Endothelial cell of umbilical vein (primary cell): Measurements from ENCODE around the gene ZNF600. TPM values are rescaled to one million over a fixed set of nuclear protein-coding genes. Genes with fewer than 3 reads are reported as not detected.

Experiments
- BruUV-seq: library from RNA; stranded (reverse); fragments of 400-500 nt; replicated peaks from 2 replicates; lab custom pipeline; 2021; lab: Mats Ljungman, UMichigan
- CTCF ChIA-PET: fragments of 300-600, 350-600 bp; sonication (Branson Sonifier 250); formaldehyde crosslinking; loops from one replicate; lab custom pipeline; 2021; ENCODE audit warnings: antibody characterized with exemption, inconsistent platforms; lab: Charles Lee
- POLR2A ChIA-PET: fragments of 300-600, 350-600 bp; sonication (Branson Sonifier 250); formaldehyde crosslinking; loops from one replicate; lab custom pipeline; 2021; ENCODE audit warnings: antibody characterized with exemption, inconsistent platforms; lab: Charles Lee
- DNase-seq: peaks from one replicate; pipeline ENCODE4 v3.0.0-alpha.2; 2011; ENCODE audit warnings: low read depth, low spot score
- FAIRE-seq: peaks from 2 replicates; lab custom pipeline; 2011; peaks lifted over from hg19 to GRCh38; lab: Jason Lieb, UNC
- H2AFZ ChIP-seq: 2 replicates; pipeline ENCODE4 v1.6.0; 2012; ENCODE audit warnings: low read depth, low read length, control low read depth, inconsistent platforms
- H3K27ac ChIP-seq: 2 replicates; pipeline ENCODE4 v1.5.1; 2011; ENCODE audit warnings: low read depth, mild to moderate bottlenecking, control low read depth, low read length, moderate library complexity; ENCODE audit not compliant: insufficient read depth
- H3K27me3 ChIP-seq, 2 experiments: 2 replicates each; pipeline versions ENCODE4 v1.6.0 to v1.6.1; 2011; ENCODE audit warnings: low read length in 2 of 2, mixed read lengths in 1 of 2; ENCODE audit not compliant: control insufficient read depth in 2 of 2, insufficient read depth in 2 of 2
- H3K36me3 ChIP-seq, 2 experiments: 2 replicates in 1 of 2; 3 replicates in 1 of 2; pipeline ENCODE4 v1.5.1; 2011; ENCODE audit warnings: low read length in 2 of 2, mild to moderate bottlenecking in 1 of 2, moderate library complexity in 1 of 2; ENCODE audit not compliant: control insufficient read depth in 2 of 2, insufficient read depth in 2 of 2; ENCODE audit errors: extremely low read depth in 1 of 2
- H3K4me1 ChIP-seq: 3 replicates; pipeline ENCODE4 v1.5.1; 2011; ENCODE audit warnings: mild to moderate bottlenecking, low read length; ENCODE audit not compliant: control insufficient read depth, insufficient read depth; ENCODE audit errors: extremely low read depth
- H3K4me2 ChIP-seq: 2 replicates; pipeline ENCODE4 v1.6.1; 2011; ENCODE audit warnings: low read length, control low read depth, mixed read lengths; ENCODE audit not compliant: insufficient read depth
- H3K4me3 ChIP-seq, 3 experiments: fragments of 200-600 bp in 1 of 3; sonication (generic), shearing (Covaris generic) in 1 of 3; replicated peaks in 1 of 3; 2 replicates each; pipeline ENCODE4 v1.5.1; 2011 to 2016; ENCODE audit warnings: control low read depth in 3 of 3, low read length in 3 of 3, mild to moderate bottlenecking in 2 of 3, inconsistent platforms in 1 of 3, low read depth in 1 of 3, moderate library complexity in 1 of 3; ENCODE audit not compliant: insufficient read depth in 1 of 3
- H3K79me2 ChIP-seq: 2 replicates; pipeline ENCODE4 v1.6.0; 2012; ENCODE audit warnings: low read length, inconsistent platforms; ENCODE audit not compliant: control insufficient read depth, insufficient read depth
- H3K9ac ChIP-seq: replicated peaks from 2 replicates; pipeline ENCODE3; 2011; ENCODE audit warnings: low read length, control low read depth; ENCODE audit not compliant: insufficient read depth; ENCODE audit errors: extremely low read depth
- H3K9me1 ChIP-seq: replicated peaks from 3 replicates; pipeline ENCODE4 v1.6.0; 2011; ENCODE audit warnings: mild to moderate bottlenecking, low read length; ENCODE audit not compliant: control insufficient read depth, insufficient read depth; ENCODE audit errors: extremely low read depth
- H3K9me3 ChIP-seq: replicated peaks from 2 replicates; pipeline ENCODE4 v1.5.1; 2012; ENCODE audit warnings: low read length, inconsistent platforms; ENCODE audit not compliant: control insufficient read depth, insufficient read depth
- H4K20me1 ChIP-seq: replicated peaks from 2 replicates; pipeline ENCODE3; 2011; ENCODE audit warnings: mild to moderate bottlenecking, low read length; ENCODE audit not compliant: control insufficient read depth, insufficient read depth; ENCODE audit errors: extremely low read depth
- EZH2 ChIP-seq: IDR thresholded peaks from 2 replicates; pipeline ENCODE4 v1.6.1; 2012; ENCODE audit warnings: borderline replicate concordance, low read depth, mild to moderate bottlenecking, moderate library complexity, low read length, inconsistent platforms; ENCODE audit not compliant: severe bottlenecking
- FOS ChIP-seq: IDR thresholded peaks from 2 replicates; pipeline ENCODE4 v1.6.1; 2011; ENCODE audit warnings: mild to moderate bottlenecking, low read length, moderate library complexity, borderline replicate concordance; ENCODE audit not compliant: insufficient read depth
- GATA2 ChIP-seq: IDR thresholded peaks from 2 replicates; pipeline ENCODE4 v1.7.0; 2011; ENCODE audit warnings: low read depth, mild to moderate bottlenecking, moderate library complexity, mixed read lengths, low read length; ENCODE audit not compliant: insufficient read length, insufficient read depth
- JUN ChIP-seq: IDR thresholded peaks from 2 replicates; pipeline ENCODE4 v1.6.1; 2011; ENCODE audit warnings: borderline replicate concordance, low read depth; ENCODE audit not compliant: insufficient read length, insufficient read depth
- MYC ChIP-seq: IDR thresholded peaks from one replicate; pipeline ENCODE4 v1.6.1; 2011; ENCODE audit warnings: mild to moderate bottlenecking, low read depth, low read length
- POLR2A ChIP-seq: IDR thresholded peaks from 2 replicates; pipeline ENCODE4 v1.6.1; 2012; ENCODE audit warnings: low read depth, mild to moderate bottlenecking, control low read depth, low read length
- POLR2AphosphoS5 ChIP-seq: IDR thresholded peaks from 2 replicates; pipeline ENCODE4 v1.6.1; 2012; ENCODE audit warnings: low read depth, mild to moderate bottlenecking, control low read depth, low read length, moderate library complexity; ENCODE audit not compliant: insufficient read depth
- dilution Hi-C: fragments of 300-500 bp; cut with MboI; formaldehyde crosslinking; loops from one replicate; pipeline ENCODE4 v1.15.0; 2019; ENCODE audit warnings: low sequenced_read_pairs; ENCODE audit not compliant: extremely low pct_ligation_motif_present
- intact Hi-C: fragments of 100-400 bp; cut with micrococcal nuclease; formaldehyde crosslinking; loops from one replicate; pipeline ENCODE4 v1.10.0; 2022
- polyA plus RNA-seq, 4 experiments: library from polyadenylated mRNA; depleted of rRNA in 3 of 4; stranded (reverse) in 3 of 4; unstranded in 1 of 4; fragments of >200 nt; gene quantifications; 2 replicates each; pipeline versions ENCODE4 v1.2.1 to v1.2.3, GENCODE V29; 2011 to 2012; ENCODE audit warnings: missing spikeins in 1 of 4
- total RNA-seq: library from RNA; stranded (reverse); gene quantifications from 2 replicates; pipeline ENCODE4 v1.2.3, GENCODE V29; 2021
- TF ChIP-seq, protein P1 (sequence below): IDR thresholded peaks from 2 replicates; pipeline ENCODE4 v1.6.1; 2011; ENCODE audit not compliant: insufficient read depth, insufficient read length
- TF ChIP-seq, protein P2 (sequence below), 2 donors: IDR thresholded peaks; 1 replicate in 1 of 2; 2 replicates in 1 of 2; pipeline ENCODE4 v1.5.1; 2011; ENCODE audit warnings: low read length in 2 of 2, mild to moderate bottlenecking in 2 of 2, moderate library complexity in 2 of 2, control low read depth in 1 of 2, inconsistent platforms in 1 of 2, low read depth in 1 of 2; ENCODE audit not compliant: insufficient read depth in 1 of 2; ENCODE audit errors: extremely low read depth in 1 of 2

Gene ZNF600
- total and polyA plus RNA-seq, 2 donors (not counting 3 experiments of a cell fraction or from before 2014, with no cell fraction given) = 5.2 to 5.8 TPM

DNA sequence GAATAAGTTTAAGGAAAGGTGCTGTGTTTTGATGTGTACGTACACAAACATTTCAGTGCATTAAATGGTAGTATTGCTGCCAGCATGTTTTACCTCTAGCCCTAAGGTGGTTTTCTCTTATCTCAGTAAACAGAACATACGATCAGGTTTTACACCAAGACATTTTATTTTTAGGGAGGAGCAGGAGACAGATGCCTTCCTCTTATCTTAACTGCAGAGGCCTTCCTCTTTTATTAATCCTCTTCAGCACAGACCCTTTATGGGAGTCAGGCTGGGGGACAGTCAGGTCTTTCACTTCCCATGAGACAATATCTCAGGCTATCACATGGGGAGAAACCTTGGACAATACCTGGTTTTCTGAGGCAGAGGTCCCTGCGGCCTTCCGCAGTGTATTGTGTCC, 36.8 kb downstream of the ZNF600 start:
- no TSS peak for BruUV-seq
- H3K27ac ChIP-seq = no peak overlapping the region
- intact Hi-C loops (no loop called here), dilution Hi-C loops (no loop called here)
- no peak overlapping the region for H3K9ac ChIP-seq
- no peaks in the 10 kb centered on the region for H3K9me1 ChIP-seq
- H3K9me3 ChIP-seq = no peaks in the 10 kb centered on the region
- no peaks in the 10 kb centered on the region for H3K27me3 ChIP-seq
- H2AFZ ChIP-seq = no peak overlapping the region
- CTCF ChIA-PET = interaction anchor here (1.0 kb wide), 3 partner anchors 21 to 502 kb away, joined by 3 to 5 read pairs (median 4); no protein-coding TSS in a partner anchor
- H4K20me1 ChIP-seq = no peaks in the 10 kb centered on the region
- no peak overlapping the region for H3K4me3 ChIP-seq
- no peaks in the 10 kb centered on the region for H3K4me1 ChIP-seq
- H3K4me2 ChIP-seq = no peak overlapping the region
- DNase-seq (no peak), FAIRE-seq (no peak)
- H3K79me2 ChIP-seq = no peaks in the 10 kb centered on the region
- TF ChIP-seq GATA2 = no peak
- no peak for TF ChIP-seq JUN
- no peak for TF ChIP-seq POLR2A
- no peak for TF ChIP-seq EZH2
- TF ChIP-seq MYC = no peak
- TF ChIP-seq POLR2AphosphoS5 = no peak
- TF ChIP-seq, protein P1, sequence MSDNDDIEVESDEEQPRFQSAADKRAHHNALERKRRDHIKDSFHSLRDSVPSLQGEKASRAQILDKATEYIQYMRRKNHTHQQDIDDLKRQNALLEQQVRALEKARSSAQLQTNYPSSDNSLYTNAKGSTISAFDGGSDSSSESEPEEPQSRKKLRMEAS = no peak
- TF ChIP-seq, protein P2, sequence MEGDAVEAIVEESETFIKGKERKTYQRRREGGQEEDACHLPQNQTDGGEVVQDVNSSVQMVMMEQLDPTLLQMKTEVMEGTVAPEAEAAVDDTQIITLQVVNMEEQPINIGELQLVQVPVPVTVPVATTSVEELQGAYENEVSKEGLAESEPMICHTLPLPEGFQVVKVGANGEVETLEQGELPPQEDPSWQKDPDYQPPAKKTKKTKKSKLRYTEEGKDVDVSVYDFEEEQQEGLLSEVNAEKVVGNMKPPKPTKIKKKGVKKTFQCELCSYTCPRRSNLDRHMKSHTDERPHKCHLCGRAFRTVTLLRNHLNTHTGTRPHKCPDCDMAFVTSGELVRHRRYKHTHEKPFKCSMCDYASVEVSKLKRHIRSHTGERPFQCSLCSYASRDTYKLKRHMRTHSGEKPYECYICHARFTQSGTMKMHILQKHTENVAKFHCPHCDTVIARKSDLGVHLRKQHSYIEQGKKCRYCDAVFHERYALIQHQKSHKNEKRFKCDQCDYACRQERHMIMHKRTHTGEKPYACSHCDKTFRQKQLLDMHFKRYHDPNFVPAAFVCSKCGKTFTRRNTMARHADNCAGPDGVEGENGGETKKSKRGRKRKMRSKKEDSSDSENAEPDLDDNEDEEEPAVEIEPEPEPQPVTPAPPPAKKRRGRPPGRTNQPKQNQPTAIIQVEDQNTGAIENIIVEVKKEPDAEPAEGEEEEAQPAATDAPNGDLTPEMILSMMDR (IDR thresholded peaks at IDR 0.05; ENCODE audit: extremely low read depth in 1 of 2, insufficient read depth in 1 of 2, low read depth in 1 of 2, low read length in 2 of 2) = no peak
- TF ChIP-seq FOS = no peak
- POLR2A ChIA-PET = no interaction called here
- H3K36me3 ChIP-seq = no peaks in the 10 kb centered on the region
